ENCODE measurements around the gene RAI1.

- TF ChIP-seq CTCF (IDR thresholded peaks at IDR 0.05), result no peak
- TF ChIP-seq POLR2A (IDR thresholded peaks at IDR 0.05), result no peak
Observed at GRCh38 chr17:17665255-17665654, 16.0 kb upstream of the RAI1 start.

Data from esophagus squamous epithelium (tissue), 4 donors.